PC-3 (cell line): Measurements from ENCODE around the gene MTA1.

Experiments
- EZH2 ChIP-seq: fragments of 300-600 bp; sonication (generic); IDR thresholded peaks from one replicate; pipeline ENCODE4 v1.6.1; 2017; ENCODE audit warnings: antibody characterized with exemption, mild to moderate bottlenecking, low read length; ENCODE audit not compliant: unreplicated experiment
- EZH2phosphoT487 ChIP-seq: fragments of 300-600 bp; sonication (generic); IDR thresholded peaks from 2 replicates; pipeline ENCODE4 v1.6.1; 2018; ENCODE audit warnings: mild to moderate bottlenecking, antibody characterized with exemption, low read length, borderline replicate concordance
- TF ChIP-seq, protein P1 (sequence below): fragments of 300-600 bp; sonication (generic); conservative IDR thresholded peaks from 2 replicates; pipeline ENCODE4 v1.5.1; 2017; ENCODE audit warnings: antibody characterized with exemption, low read depth, mild to moderate bottlenecking, low read length

DNA sequence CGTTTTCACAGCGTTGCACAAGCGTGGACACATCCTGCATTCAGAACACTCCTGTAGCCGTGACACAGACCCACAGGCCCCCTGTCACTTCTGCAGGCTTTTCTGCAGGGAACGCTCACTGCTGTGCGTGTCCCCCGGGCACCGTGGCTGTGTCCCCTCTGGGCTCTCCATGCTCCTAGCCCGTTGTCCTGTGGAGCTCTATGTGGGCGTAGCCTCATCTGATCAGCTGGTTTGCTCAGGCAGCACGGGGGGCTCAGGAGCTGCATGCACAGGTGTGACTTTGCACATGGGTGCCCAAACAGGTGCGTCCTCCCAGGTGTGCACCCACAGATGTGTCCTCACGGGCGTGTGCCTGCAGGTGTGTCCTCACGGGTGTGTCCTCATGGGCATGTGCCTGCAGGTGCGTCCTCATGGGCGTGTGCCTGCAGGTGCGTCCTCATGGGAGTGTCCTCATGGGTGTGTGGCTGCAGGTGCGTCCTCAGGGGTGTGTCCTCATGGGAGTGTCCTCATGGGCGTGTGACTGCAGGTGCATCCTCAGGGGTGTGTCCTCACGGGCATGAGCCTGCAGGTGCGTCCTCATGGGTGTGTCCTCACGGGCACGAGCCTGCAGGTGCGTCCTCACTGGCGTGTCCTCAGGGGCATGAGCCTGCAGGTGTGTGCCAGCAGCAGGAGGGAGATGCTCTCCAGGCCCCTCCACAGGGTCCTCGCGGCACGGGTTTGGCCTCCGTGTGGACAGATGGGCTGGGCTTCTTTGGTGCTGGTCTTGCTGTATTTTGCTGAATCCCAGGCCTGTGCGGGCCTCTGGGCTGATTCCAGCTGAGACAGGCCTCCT lies 17.5 kb downstream of the MTA1 start:
- TF ChIP-seq, protein P1, sequence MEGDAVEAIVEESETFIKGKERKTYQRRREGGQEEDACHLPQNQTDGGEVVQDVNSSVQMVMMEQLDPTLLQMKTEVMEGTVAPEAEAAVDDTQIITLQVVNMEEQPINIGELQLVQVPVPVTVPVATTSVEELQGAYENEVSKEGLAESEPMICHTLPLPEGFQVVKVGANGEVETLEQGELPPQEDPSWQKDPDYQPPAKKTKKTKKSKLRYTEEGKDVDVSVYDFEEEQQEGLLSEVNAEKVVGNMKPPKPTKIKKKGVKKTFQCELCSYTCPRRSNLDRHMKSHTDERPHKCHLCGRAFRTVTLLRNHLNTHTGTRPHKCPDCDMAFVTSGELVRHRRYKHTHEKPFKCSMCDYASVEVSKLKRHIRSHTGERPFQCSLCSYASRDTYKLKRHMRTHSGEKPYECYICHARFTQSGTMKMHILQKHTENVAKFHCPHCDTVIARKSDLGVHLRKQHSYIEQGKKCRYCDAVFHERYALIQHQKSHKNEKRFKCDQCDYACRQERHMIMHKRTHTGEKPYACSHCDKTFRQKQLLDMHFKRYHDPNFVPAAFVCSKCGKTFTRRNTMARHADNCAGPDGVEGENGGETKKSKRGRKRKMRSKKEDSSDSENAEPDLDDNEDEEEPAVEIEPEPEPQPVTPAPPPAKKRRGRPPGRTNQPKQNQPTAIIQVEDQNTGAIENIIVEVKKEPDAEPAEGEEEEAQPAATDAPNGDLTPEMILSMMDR: no peak
- no peak for TF ChIP-seq EZH2
- TF ChIP-seq EZH2phosphoT487: no peak
